CD8-positive, alpha-beta memory T cell (primary cell): ENCODE measurements around the gene KLHL21. TPM values are rescaled to one million over a fixed set of nuclear protein-coding genes. Genes with fewer than 3 reads are reported as not detected.
"Not testable (repeated sequence)": the region's sequence is repeated elsewhere in the genome, so short reads cannot be mapped to it uniquely, and the experiment has no call there.

Experiments used
- CTCF ChIA-PET: fragments of 350-600 bp; sonication (Branson Sonifier 250); formaldehyde crosslinking; loops from one replicate; lab custom pipeline; 2021; ENCODE audit warnings: antibody characterized with exemption; lab: Charles Lee
- POLR2A ChIA-PET: fragments of 350-600 bp; sonication (Branson Sonifier 250); formaldehyde crosslinking; loops from one replicate; lab custom pipeline; 2021; ENCODE audit warnings: antibody characterized with exemption; lab: Charles Lee
- DNase-seq, 5 donors: peaks; one replicate each; pipeline versions ENCODE4 v3.0.0 to v3.0.0-alpha.2; 2020 to 2022; ENCODE audit warnings: mixed read lengths in 1 of 5
- H3K27ac ChIP-seq: one replicate; pipeline ENCODE4 v1.7.0; 2013; ENCODE audit warnings: low read depth, mild to moderate bottlenecking, low read length, moderate library complexity
- H3K27me3 ChIP-seq: 2 replicates; pipeline ENCODE4 v1.7.0; 2013; ENCODE audit warnings: low read length, mild to moderate bottlenecking; ENCODE audit not compliant: insufficient read depth, poor library complexity, severe bottlenecking
- H3K36me3 ChIP-seq: 2 replicates; pipeline ENCODE4 v1.7.0; 2013; ENCODE audit warnings: mild to moderate bottlenecking, low read length, moderate library complexity; ENCODE audit not compliant: insufficient read depth
- H3K4me1 ChIP-seq: 2 replicates; pipeline ENCODE4 v1.7.0; 2013; ENCODE audit warnings: mild to moderate bottlenecking, low read length, moderate library complexity; ENCODE audit not compliant: insufficient read depth
- H3K4me3 ChIP-seq: 2 replicates; pipeline ENCODE4 v1.7.0; 2013; ENCODE audit warnings: mild to moderate bottlenecking, low read length
- H3K9me3 ChIP-seq: 2 replicates; pipeline ENCODE4 v1.7.0; 2013; ENCODE audit warnings: mild to moderate bottlenecking, low read length
- H3K27ac Mint-ChIP-seq, 8 donors: one replicate each; pipeline ENCODE4 v1.8.0; 2020 to 2021; ENCODE audit warnings: mixed read lengths in 8 of 8, mild to moderate bottlenecking in 6 of 8, inconsistent platforms in 3 of 8, moderate library complexity in 3 of 8
- H3K27me3 Mint-ChIP-seq, 2 donors: one replicate each; pipeline ENCODE4 v1.8.0; 2020 to 2021; ENCODE audit warnings: mixed read lengths in 2 of 2, mild to moderate bottlenecking in 1 of 2, moderate library complexity in 1 of 2
- H3K36me3 Mint-ChIP-seq, 3 donors: one replicate each; pipeline ENCODE4 v1.8.0; 2020 to 2021; ENCODE audit warnings: mixed read lengths in 3 of 3, inconsistent platforms in 1 of 3, mild to moderate bottlenecking in 1 of 3
- H3K4me1 Mint-ChIP-seq, 3 donors: one replicate each; pipeline ENCODE4 v1.8.0; 2020 to 2021; ENCODE audit warnings: mixed read lengths in 3 of 3, inconsistent platforms in 1 of 3, mild to moderate bottlenecking in 1 of 3
- H3K4me3 Mint-ChIP-seq, 7 donors: one replicate each; pipeline ENCODE4 v1.8.0; 2020 to 2021; ENCODE audit warnings: mixed read lengths in 7 of 7, mild to moderate bottlenecking in 6 of 7, moderate library complexity in 4 of 7, inconsistent platforms in 2 of 7
- H3K9me3 Mint-ChIP-seq, 5 donors: one replicate each; pipeline ENCODE4 v1.8.0; 2020 to 2022; ENCODE audit warnings: mixed read lengths in 5 of 5, mild to moderate bottlenecking in 3 of 5, moderate library complexity in 2 of 5, inconsistent platforms in 1 of 5
- polyA plus RNA-seq: library from polyadenylated mRNA; unstranded; fragments of 300-500 nt; fragmentation: Illumina TruSeq; gene quantifications from one replicate; pipeline ENCODE4 v1.2.3, GENCODE V29; 2021
- total RNA-seq, 2 experiments: library from RNA; stranded (reverse); gene quantifications; one replicate each; pipeline ENCODE4 v1.2.3, GENCODE V29; 2021

KLHL21 gene
- total and polyA plus RNA-seq, 3 experiments from 2014 or later = 31.6 to 37.3 (median 36.4) TPM

- Histone ChIP-seq H3K4me1 (peaks cover 50% of the 10 kb centered on the region), H3K4me3 (peak overlapping the region; percentile 81), H3K27ac (peak overlapping the region; percentile 94), H3K9me3 (no peaks in the 10 kb centered on the region), H3K36me3 (peaks cover 19% of the 10 kb centered on the region), H3K27me3 (no peaks in the 10 kb centered on the region)
- Mint-ChIP-seq H3K4me1 (peaks cover 41 to 59% (median 44%) of the 10 kb centered on the region in 3 donors), H3K27me3 (no peaks in the 10 kb centered on the region), H3K27ac (peak overlapping the region; percentile 91 to 97 (median 95)), H3K9me3 (no peaks in the 10 kb centered on the region), H3K4me3 (peak overlapping the region; percentile 92 to 99 (median 98)), H3K36me3 (peaks cover 0 to 44% (median 0%) of the 10 kb centered on the region in 3 donors)
- POLR2A ChIA-PET = interaction anchor here (1.1 to 7.2 kb wide), 6 partner anchors 12 to 141 kb away, joined by 3 to 64 read pairs (median 13); partner anchors contain the start of genes NOL9, PHF13, TAS1R1 and ZBTB48
- DNase-seq = peak; percentile 57 to 89 (median 60)
- CTCF ChIA-PET = interaction anchor here (0.9 to 4.6 kb wide), 9 partner anchors 11 to 115 kb away, joined by 4 to 28 read pairs (median 6); partner anchors contain the start of genes NOL9 and ZBTB48
These were observed 1.4 kb downstream of the KLHL21 start for GRCh38 chr1:6601049-6601922.

GRCh38 chr1:6600410-6601048 lies 2.1 kb downstream of the KLHL21 start:
- POLR2A ChIA-PET = interaction anchor here (0.6 to 7.2 kb wide), 10 partner anchors 13 to 185 kb away, joined by 3 to 64 read pairs (median 3); partner anchors contain the start of genes CAMTA1, NOL9, PHF13 and TAS1R1
- Histone ChIP-seq H3K4me1 (peaks cover 57% of the 10 kb centered on the region), H3K36me3 (peaks cover 27% of the 10 kb centered on the region), H3K27me3 (no peaks in the 10 kb centered on the region), H3K27ac (peak overlapping the region; percentile 94), H3K4me3 (peak overlapping the region; percentile 81), H3K9me3 (no peaks in the 10 kb centered on the region)
- Mint-ChIP-seq H3K27ac (peak overlapping the region; percentile 91 to 97 (median 95)), H3K36me3 (peaks cover 0 to 52% (median 2%) of the 10 kb centered on the region in 3 donors), H3K4me1 (peaks cover 48 to 67% (median 51%) of the 10 kb centered on the region in 3 donors), H3K27me3 (no peaks in the 10 kb centered on the region), H3K9me3 (no peaks in the 10 kb centered on the region), H3K4me3 (peak overlapping the region; percentile 92 to 99 (median 98))
- CTCF ChIA-PET = interaction anchor here (0.8 to 4.6 kb wide), 12 partner anchors 9 to 115 kb away, joined by 3 to 28 read pairs (median 4); partner anchors contain the start of genes NOL9, TAS1R1, THAP3 and ZBTB48
- no peak for DNase-seq

- H3K9me3 Mint-ChIP-seq, H3K9me3 ChIP-seq, H3K27me3 Mint-ChIP-seq, H3K27me3 ChIP-seq, DNase-seq: not testable (repeated sequence)
- peaks cover 32% of the 10 kb centered on the region for H3K36me3 ChIP-seq
- H3K4me1 ChIP-seq = peaks cover 61% of the 10 kb centered on the region
- peak overlapping the region; percentile 81 for H3K4me3 ChIP-seq
- peak overlapping the region; percentile 94 for H3K27ac ChIP-seq
- CTCF ChIA-PET = interaction anchor here (0.8 to 4.6 kb wide), 12 partner anchors 9 to 114 kb away, joined by 3 to 28 read pairs (median 4); partner anchors contain the start of genes NOL9, TAS1R1, THAP3 and ZBTB48
- H3K27ac Mint-ChIP-seq = peak overlapping the region; percentile 86 to 97 (median 95)
- peaks cover 0 to 57% (median 3%) of the 10 kb centered on the region in 3 donors for H3K36me3 Mint-ChIP-seq
- H3K4me1 Mint-ChIP-seq = peaks cover 49 to 72% (median 54%) of the 10 kb centered on the region in 3 donors
- POLR2A ChIA-PET = interaction anchor here (0.6 to 7.2 kb wide), 9 partner anchors 13 to 185 kb away, joined by 3 to 64 read pairs (median 3); partner anchors contain the start of genes CAMTA1, NOL9, PHF13 and TAS1R1
- peak overlapping the region; percentile 92 to 99 (median 98) for H3K4me3 Mint-ChIP-seq
These were observed 2.7 kb downstream of the KLHL21 start for GRCh38 chr1:6599991-6600390.

DNA sequence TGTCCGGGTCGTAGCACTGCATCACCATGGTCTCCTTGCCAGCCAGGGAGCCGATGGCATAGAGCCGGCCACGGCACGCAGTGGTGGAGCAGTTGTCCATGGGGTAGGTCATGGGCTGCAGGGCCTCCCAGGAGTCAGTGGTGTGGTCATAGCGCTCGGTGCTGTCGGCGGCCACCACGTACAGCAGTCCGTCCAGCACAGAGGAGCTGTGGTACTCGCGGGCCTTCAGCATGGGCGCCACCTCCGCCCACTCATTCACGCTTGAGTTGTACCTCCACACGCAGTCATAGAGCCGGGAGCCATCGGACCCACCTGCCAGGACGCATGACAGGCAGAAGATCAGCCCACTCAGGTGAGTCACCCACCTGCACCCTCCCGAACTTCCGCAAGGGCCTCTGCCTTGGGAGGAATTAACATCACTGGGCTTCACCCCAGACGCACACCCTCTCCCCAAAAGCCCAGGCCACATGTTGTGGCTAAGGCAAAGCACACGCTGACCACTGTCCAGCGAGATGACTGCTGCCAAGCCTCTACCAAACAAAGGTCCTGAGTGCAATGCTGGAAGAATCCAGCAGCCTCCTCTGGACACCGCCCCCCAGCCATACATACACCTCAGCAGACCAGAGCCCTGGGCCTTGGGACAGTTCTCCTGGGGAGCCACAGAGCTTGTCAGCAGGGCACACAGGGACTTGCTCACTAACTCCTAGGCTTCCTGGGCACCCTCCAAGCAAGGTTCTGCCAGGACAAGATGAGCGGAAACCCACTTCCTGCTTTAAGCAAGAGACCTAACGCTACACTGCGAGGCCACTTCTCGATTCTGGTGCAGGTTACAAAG lies 3.3 kb downstream of the KLHL21 start:
- Histone ChIP-seq H3K36me3 (peaks cover 37% of the 10 kb centered on the region), H3K4me3 (peak overlapping the region; percentile 95), H3K4me1 (peaks cover 57% of the 10 kb centered on the region), H3K9me3 (no peaks in the 10 kb centered on the region), H3K27me3 (no peaks in the 10 kb centered on the region), H3K27ac (peak overlapping the region; percentile 40)
- peak; percentile 30 to 71 (median 46) for DNase-seq
- Mint-ChIP-seq H3K27me3 (no peaks in the 10 kb centered on the region), H3K9me3 (no peaks in the 10 kb centered on the region), H3K27ac (peak overlapping the region; percentile 86 to 97 (median 93)), H3K4me1 (peaks cover 51 to 72% (median 54%) of the 10 kb centered on the region in 3 donors), H3K36me3 (peaks cover 0 to 62% (median 4%) of the 10 kb centered on the region in 3 donors), H3K4me3 (peak overlapping the region; percentile 92 to 99 (median 98))
- POLR2A ChIA-PET = interaction anchor here (0.6 to 7.2 kb wide), 8 partner anchors 13 to 186 kb away, joined by 3 to 64 read pairs (median 3); partner anchors contain the start of genes CAMTA1, NOL9, PHF13 and TAS1R1
- CTCF ChIA-PET = interaction anchor here (0.8 to 4.6 kb wide), 11 partner anchors 8 to 113 kb away, joined by 3 to 28 read pairs (median 4); partner anchors contain the start of genes NOL9, TAS1R1, THAP3 and ZBTB48

GRCh38 chr1:6597777-6598131 lies 4.9 kb downstream of the KLHL21 start:
- ChIA-PET CTCF (interaction anchor here (1.0 to 4.6 kb wide), 5 partner anchors 10 to 112 kb away, joined by 3 to 28 read pairs (median 4); partner anchors contain the start of genes NOL9 and ZBTB48), POLR2A (interaction anchor here (1.4 to 1.5 kb wide), 2 partner anchors 13 to 18 kb away, joined by 3 to 4 read pairs; partner anchors contain the start of gene ZBTB48)
- H3K27ac ChIP-seq = no peak overlapping the region
- no peaks in the 10 kb centered on the region for H3K27me3 ChIP-seq
- peaks cover 51% of the 10 kb centered on the region for H3K36me3 ChIP-seq
- Mint-ChIP-seq H3K4me1 (peaks cover 45 to 66% (median 48%) of the 10 kb centered on the region in 3 donors), H3K36me3 (peaks cover 0 to 74% (median 4%) of the 10 kb centered on the region in 3 donors), H3K27ac (no peak overlapping the region), H3K27me3 (no peaks in the 10 kb centered on the region), H3K4me3 (peak overlapping the region in 2 of 7 donors; percentile 14 to 99), H3K9me3 (no peaks in the 10 kb centered on the region)
- H3K4me3 ChIP-seq = no peak overlapping the region
- no peak for DNase-seq
- H3K9me3 ChIP-seq = no peaks in the 10 kb centered on the region
- H3K4me1 ChIP-seq = peaks cover 50% of the 10 kb centered on the region

DNA sequence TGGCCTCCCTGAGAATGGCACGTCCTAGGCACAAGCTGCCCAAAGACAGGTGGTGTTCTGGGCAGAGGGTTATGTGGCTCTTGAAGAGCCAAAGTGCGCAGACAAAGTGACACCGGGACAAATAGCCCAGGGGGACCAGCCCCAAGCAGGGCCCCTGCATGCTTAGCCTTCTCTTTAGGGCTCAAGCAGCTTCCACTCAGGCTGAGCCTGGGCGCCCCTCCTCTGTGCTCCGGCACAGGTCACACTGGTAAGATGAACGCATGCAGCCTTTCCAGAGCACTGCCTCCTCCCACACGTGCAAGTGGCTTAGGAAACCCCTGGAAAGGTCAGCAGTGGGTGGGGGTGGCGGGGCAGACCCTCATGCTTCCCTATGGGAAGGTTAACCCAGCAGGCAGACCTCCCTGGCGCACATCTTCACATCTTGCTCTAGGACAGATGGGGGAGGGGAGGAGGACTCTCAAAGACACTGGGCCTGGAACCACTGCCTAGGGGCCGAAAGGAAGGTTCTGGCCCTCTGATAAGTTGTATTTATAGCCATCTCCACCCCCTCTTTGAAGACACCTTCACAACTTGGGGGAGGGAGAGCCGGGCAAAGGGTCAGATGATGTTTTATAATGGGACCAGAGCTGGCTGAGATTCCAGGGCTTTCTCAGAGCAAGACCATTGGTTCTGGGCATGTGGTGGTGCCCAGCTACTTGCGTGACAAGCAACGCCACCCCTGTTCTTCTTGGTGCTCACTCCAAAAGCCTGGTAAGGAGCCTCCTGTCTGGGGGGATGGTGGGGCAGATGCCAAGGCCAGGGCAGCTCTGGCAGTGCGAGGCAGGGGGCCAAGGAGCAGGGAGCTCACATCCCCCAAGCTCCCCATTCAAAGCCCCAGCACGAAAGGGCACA lies 5.5 kb downstream of the KLHL21 start:
- CTCF ChIA-PET = interaction anchor here (1.0 to 1.6 kb wide), 3 partner anchors 43 to 111 kb away, joined by 3 to 6 read pairs (median 3); partner anchors contain the start of gene NOL9
- Mint-ChIP-seq H3K27ac (peak overlapping the region in 3 of 8 donors; percentile 21 to 45 (median 22)), H3K9me3 (no peaks in the 10 kb centered on the region), H3K36me3 (peaks cover 0 to 78% (median 4%) of the 10 kb centered on the region in 3 donors), H3K4me1 (peaks cover 45 to 71% (median 48%) of the 10 kb centered on the region in 3 donors), H3K27me3 (no peaks in the 10 kb centered on the region), H3K4me3 (peak overlapping the region in 3 of 7 donors; percentile 26 to 40 (median 38))
- Histone ChIP-seq H3K4me3 (no peak overlapping the region), H3K27ac (no peak overlapping the region), H3K36me3 (peaks cover 52% of the 10 kb centered on the region), H3K27me3 (no peaks in the 10 kb centered on the region), H3K4me1 (peaks cover 53% of the 10 kb centered on the region), H3K9me3 (no peaks in the 10 kb centered on the region)
- POLR2A ChIA-PET = interaction anchor here (1.4 to 1.5 kb wide), 2 partner anchors 13 to 17 kb away, joined by 3 to 4 read pairs; partner anchors contain the start of gene ZBTB48
- DNase-seq = no peak
